K562 (cell line): ENCODE data around the gene RALGPS1. TPM values are rescaled to one million over a fixed set of nuclear protein-coding genes. Genes with fewer than 3 reads are reported as not detected.

Source experiments
- ADNP ChIP-seq: fragments of 200-800 bp; sonication (Bioruptor generic); IDR thresholded peaks from 2 replicates; pipeline ENCODE4 v1.6.1; 2016; ENCODE audit warnings: missing genetic modification characterization, missing compliant biosample characterization
- BACH1 ChIP-seq: fragments of 200-800 bp; sonication (Bioruptor generic); IDR thresholded peaks from 2 replicates; pipeline ENCODE4 v1.6.1; 2016; ENCODE audit warnings: missing genetic modification characterization, missing compliant biosample characterization
- BHLHE40 ChIP-seq: IDR thresholded peaks from 2 replicates; pipeline ENCODE4 v1.6.1; 2011; ENCODE audit warnings: low read length, improper control_type of control experiment
- BMI1 ChIP-seq: fragments of 150-350 bp; IDR thresholded peaks from 2 replicates; pipeline ENCODE4 v1.6.1; 2014; ENCODE audit warnings: low read length
- CBFA2T3 ChIP-seq: fragments of 450-650 bp; IDR thresholded peaks from 2 replicates; pipeline ENCODE4 v1.6.1; 2017
- ETS2 ChIP-seq: IDR thresholded peaks from 2 replicates; pipeline ENCODE4 v1.6.1; 2016; ENCODE audit warnings: borderline replicate concordance, missing genetic modification characterization, mild to moderate bottlenecking, moderate library complexity, missing compliant biosample characterization; ENCODE audit not compliant: poor library complexity, severe bottlenecking
- FOSL1 ChIP-seq: fragments of 200-800 bp; sonication (Bioruptor generic); conservative IDR thresholded peaks from 2 replicates; pipeline ENCODE4 v1.6.1; 2016; ENCODE audit warnings: missing genetic modification characterization, missing compliant biosample characterization
- FOXJ3 ChIP-seq: sonication (generic); formaldehyde crosslinking; IDR thresholded peaks from 2 replicates; pipeline ENCODE4 v1.4.0; 2020; ENCODE audit warnings: mild to moderate bottlenecking, missing genetic modification reagents
- JUND ChIP-seq, 2 experiments: IDR thresholded peaks; 2 replicates in 1 of 2; 3 replicates in 1 of 2; pipeline ENCODE4 v1.6.1; 2011; ENCODE audit warnings: borderline replicate concordance in 2 of 2, low read depth in 2 of 2, low read length in 2 of 2, improper control_type of control experiment in 1 of 2, missing biosample characterization in 1 of 2, missing genetic modification characterization in 1 of 2, missing genetic modification reagents in 1 of 2
- RCOR1 ChIP-seq, 2 experiments: IDR thresholded peaks; 2 replicates each; pipeline ENCODE4 v1.6.1; 2012; ENCODE audit warnings: low read depth in 2 of 2, low read length in 2 of 2, borderline replicate concordance in 1 of 2, improper control_type of control experiment in 1 of 2
- SIN3A ChIP-seq, 2 experiments: fragments of 150-350 bp in 1 of 2; IDR thresholded peaks; 2 replicates each; pipeline ENCODE4 v1.6.1; 2011 to 2016; ENCODE audit warnings: borderline replicate concordance in 2 of 2, low read depth in 2 of 2, low read length in 2 of 2, mild to moderate bottlenecking in 2 of 2, moderate library complexity in 2 of 2; ENCODE audit not compliant: control insufficient read depth in 1 of 2
- SIX5 ChIP-seq, 2 experiments: IDR thresholded peaks; 2 replicates each; pipeline ENCODE4 v1.6.1; 2011; ENCODE audit warnings: low read length in 2 of 2, borderline replicate concordance in 1 of 2, low read depth in 1 of 2, mild to moderate bottlenecking in 1 of 2, moderate library complexity in 1 of 2; ENCODE audit not compliant: insufficient read depth in 1 of 2
- SLC30A9 ChIP-seq: fragments of 250-450 bp; sonication (Bioruptor Pico); IDR thresholded peaks from 2 replicates; pipeline ENCODE4 v1.8.0; 2022; ENCODE audit warnings: mild to moderate bottlenecking, moderate library complexity
- polyA plus RNA-seq, 8 experiments: library from polyadenylated mRNA; depleted of rRNA in 4 of 8; stranded (reverse) in 5 of 8; unstranded in 3 of 8; fragments of >200 nt; fragmentation: Nextera tagmentation in 2 of 8; fragmentation: Illumina TruSeq in 1 of 8; extraction: Ambion mirVana in 2 of 8; extraction: Trizol in 1 of 8; gene quantifications; 2 replicates each; pipeline versions ENCODE4 v1.2.1 to v1.2.3, GENCODE V29; 2011 to 2014; ENCODE audit warnings: inconsistent platforms in 1 of 8, missing spikeins in 1 of 8
- total RNA-seq, 7 experiments: library from RNA; depleted of rRNA in 6 of 7; stranded (reverse); fragments of >200 nt in 6 of 7; fragmentation: Illumina TruSeq in 2 of 7; extraction: Trizol in 2 of 7; gene quantifications; 2 replicates each; pipeline versions ENCODE4 v1.2.1 to v1.2.3, GENCODE V29; 2011 to 2021; ENCODE audit warnings: low replicate concordance in 1 of 7
- TF ChIP-seq, protein P1 (sequence below): fragments of 250-450 bp; sonication (Bioruptor Pico); IDR thresholded peaks from 2 replicates; pipeline ENCODE4 v1.4.0; 2020; ENCODE audit warnings: mild to moderate bottlenecking, moderate library complexity
- TF ChIP-seq, protein P2 (sequence below), 3 experiments: IDR thresholded peaks in 2 of 3; conservative IDR thresholded peaks in 1 of 3; 2 replicates each; pipeline ENCODE4 v1.5.1; 2011 to 2012; ENCODE audit warnings: low read length in 3 of 3, mild to moderate bottlenecking in 3 of 3, control low read depth in 2 of 3, improper control_type of control experiment in 1 of 3, inconsistent platforms in 1 of 3, low read depth in 1 of 3, mixed read lengths in 1 of 3, moderate library complexity in 1 of 3; ENCODE audit not compliant: insufficient read depth in 2 of 3
- TF ChIP-seq, protein P3 (sequence below): fragments of 450-650 bp; formaldehyde crosslinking; IDR thresholded peaks from 2 replicates; pipeline ENCODE4 v1.4.0; 2020; ENCODE audit warnings: mild to moderate bottlenecking, mixed read lengths
- TF ChIP-seq, protein P4 (sequence below): sonication (generic); formaldehyde crosslinking; IDR thresholded peaks from 2 replicates; pipeline ENCODE4 v1.8.1; 2023; ENCODE audit warnings: mild to moderate bottlenecking, missing genetic modification reagents

RALGPS1 gene
- total and polyA plus RNA-seq, 9 of the 15 experiments (the other 6 are each of a cell fraction or from before 2014, with no cell fraction given): 0.04 to 2.6 (median 1.5) TPM

DNA sequence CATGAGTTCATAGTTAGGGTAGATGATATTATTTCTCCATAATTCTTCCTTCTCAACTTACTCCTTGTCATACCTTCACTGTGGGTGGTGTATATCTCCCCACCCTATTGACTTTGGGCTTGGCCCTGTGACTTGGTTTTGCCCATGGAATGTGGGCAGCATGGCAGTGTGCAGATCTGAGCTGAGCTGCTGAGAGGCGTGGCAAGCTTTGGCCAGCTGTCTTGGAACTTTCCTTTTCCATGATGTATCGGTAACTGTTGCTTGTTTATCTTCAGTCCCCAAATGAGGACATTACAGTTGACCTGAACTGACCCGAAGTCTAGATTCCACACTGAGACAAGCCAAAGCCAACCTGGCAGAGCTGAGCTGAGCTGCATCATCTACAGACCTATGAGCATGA, 70.4 kb downstream of the RALGPS1 start (continued):
- TF ChIP-seq, protein P1, sequence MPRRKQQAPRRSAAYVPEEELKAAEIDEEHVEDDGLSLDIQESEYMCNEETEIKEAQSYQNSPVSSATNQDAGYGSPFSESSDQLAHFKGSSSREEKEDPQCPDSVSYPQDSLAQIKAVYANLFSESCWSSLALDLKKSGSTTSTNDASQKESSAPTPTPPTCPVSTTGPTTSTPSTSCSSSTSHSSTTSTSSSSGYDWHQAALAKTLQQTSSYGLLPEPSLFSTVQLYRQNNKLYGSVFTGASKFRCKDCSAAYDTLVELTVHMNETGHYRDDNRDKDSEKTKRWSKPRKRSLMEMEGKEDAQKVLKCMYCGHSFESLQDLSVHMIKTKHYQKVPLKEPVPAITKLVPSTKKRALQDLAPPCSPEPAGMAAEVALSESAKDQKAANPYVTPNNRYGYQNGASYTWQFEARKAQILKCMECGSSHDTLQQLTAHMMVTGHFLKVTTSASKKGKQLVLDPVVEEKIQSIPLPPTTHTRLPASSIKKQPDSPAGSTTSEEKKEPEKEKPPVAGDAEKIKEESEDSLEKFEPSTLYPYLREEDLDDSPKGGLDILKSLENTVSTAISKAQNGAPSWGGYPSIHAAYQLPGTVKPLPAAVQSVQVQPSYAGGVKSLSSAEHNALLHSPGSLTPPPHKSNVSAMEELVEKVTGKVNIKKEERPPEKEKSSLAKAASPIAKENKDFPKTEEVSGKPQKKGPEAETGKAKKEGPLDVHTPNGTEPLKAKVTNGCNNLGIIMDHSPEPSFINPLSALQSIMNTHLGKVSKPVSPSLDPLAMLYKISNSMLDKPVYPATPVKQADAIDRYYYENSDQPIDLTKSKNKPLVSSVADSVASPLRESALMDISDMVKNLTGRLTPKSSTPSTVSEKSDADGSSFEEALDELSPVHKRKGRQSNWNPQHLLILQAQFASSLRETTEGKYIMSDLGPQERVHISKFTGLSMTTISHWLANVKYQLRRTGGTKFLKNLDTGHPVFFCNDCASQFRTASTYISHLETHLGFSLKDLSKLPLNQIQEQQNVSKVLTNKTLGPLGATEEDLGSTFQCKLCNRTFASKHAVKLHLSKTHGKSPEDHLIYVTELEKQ: no peak
- TF ChIP-seq ADNP (no peak), SIN3A (IDR thresholded peaks at IDR 0.05; ENCODE audit: borderline replicate concordance in 2 of 2, control insufficient read depth in 1 of 2, low read depth in 2 of 2, low read length in 2 of 2) (no peak), FOXJ3 (CRISPR knock-in tag) (no peak), JUND (IDR thresholded peaks at IDR 0.05; ENCODE audit: borderline replicate concordance, low read depth, low read length) (peak; percentile 53), JUND (tag; IDR thresholded peaks at IDR 0.05; ENCODE audit: borderline replicate concordance, low read depth, low read length) (peak; percentile 85; the same call in 2 of the 3 replicates), RCOR1 (IDR thresholded peaks at IDR 0.05; ENCODE audit: borderline replicate concordance in 1 of 2, low read depth in 2 of 2, low read length in 2 of 2) (peak in 1 of 2 experiments; percentile 82; a peak in 2 of 4 replicates), SLC30A9 (CRISPR knock-in tag) (no peak), ETS2 (no peak), BMI1 (no peak), CBFA2T3 (0 out of 2 replicates have a peak, but pooled peaks have one; percentile 22), BHLHE40 (no peak; the same call in 1 of the 2 replicates), BACH1 (no peak; the same call in 1 of the 2 replicates), SIX5 (IDR thresholded peaks at IDR 0.05; ENCODE audit: borderline replicate concordance in 1 of 2, insufficient read depth in 1 of 2, low read depth in 1 of 2, low read length in 2 of 2) (no peak), FOSL1 (tag) (peak; percentile 15; the same call in 1 of the 2 replicates)
- TF ChIP-seq, protein P2, sequence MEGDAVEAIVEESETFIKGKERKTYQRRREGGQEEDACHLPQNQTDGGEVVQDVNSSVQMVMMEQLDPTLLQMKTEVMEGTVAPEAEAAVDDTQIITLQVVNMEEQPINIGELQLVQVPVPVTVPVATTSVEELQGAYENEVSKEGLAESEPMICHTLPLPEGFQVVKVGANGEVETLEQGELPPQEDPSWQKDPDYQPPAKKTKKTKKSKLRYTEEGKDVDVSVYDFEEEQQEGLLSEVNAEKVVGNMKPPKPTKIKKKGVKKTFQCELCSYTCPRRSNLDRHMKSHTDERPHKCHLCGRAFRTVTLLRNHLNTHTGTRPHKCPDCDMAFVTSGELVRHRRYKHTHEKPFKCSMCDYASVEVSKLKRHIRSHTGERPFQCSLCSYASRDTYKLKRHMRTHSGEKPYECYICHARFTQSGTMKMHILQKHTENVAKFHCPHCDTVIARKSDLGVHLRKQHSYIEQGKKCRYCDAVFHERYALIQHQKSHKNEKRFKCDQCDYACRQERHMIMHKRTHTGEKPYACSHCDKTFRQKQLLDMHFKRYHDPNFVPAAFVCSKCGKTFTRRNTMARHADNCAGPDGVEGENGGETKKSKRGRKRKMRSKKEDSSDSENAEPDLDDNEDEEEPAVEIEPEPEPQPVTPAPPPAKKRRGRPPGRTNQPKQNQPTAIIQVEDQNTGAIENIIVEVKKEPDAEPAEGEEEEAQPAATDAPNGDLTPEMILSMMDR (IDR thresholded peaks at IDR 0.05 in 2 of 3, conservative IDR thresholded peaks at IDR 0.05 in 1 of 3; ENCODE audit: insufficient read depth in 2 of 3, low read depth in 1 of 3, low read length in 3 of 3): no peak
- TF ChIP-seq, protein P3, sequence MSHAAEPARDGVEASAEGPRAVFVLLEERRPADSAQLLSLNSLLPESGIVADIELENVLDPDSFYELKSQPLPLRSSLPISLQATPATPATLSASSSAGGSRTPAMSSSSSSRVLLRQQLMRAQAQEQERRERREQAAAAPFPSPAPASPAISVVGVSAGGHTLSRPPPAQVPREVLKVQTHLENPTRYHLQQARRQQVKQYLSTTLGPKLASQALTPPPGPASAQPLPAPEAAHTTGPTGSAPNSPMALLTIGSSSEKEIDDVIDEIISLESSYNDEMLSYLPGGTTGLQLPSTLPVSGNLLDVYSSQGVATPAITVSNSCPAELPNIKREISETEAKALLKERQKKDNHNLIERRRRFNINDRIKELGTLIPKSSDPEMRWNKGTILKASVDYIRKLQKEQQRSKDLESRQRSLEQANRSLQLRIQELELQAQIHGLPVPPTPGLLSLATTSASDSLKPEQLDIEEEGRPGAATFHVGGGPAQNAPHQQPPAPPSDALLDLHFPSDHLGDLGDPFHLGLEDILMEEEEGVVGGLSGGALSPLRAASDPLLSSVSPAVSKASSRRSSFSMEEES (CRISPR knock-in tag): no peak
- TF ChIP-seq, protein P4, sequence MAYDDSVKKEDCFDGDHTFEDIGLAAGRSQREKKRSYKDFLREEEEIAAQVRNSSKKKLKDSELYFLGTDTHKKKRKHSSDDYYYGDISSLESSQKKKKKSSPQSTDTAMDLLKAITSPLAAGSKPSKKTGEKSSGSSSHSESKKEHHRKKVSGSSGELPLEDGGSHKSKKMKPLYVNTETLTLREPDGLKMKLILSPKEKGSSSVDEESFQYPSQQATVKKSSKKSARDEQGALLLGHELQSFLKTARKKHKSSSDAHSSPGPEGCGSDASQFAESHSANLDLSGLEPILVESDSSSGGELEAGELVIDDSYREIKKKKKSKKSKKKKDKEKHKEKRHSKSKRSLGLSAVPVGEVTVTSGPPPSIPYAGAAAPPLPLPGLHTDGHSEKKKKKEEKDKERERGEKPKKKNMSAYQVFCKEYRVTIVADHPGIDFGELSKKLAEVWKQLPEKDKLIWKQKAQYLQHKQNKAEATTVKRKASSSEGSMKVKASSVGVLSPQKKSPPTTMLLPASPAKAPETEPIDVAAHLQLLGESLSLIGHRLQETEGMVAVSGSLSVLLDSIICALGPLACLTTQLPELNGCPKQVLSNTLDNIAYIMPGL (CRISPR knock-in tag): no peak
